BJ (cell line): ENCODE data around the gene RPS19. TPM values are rescaled to one million over a fixed set of nuclear protein-coding genes. Genes with fewer than 3 reads are reported as not detected.

Source experiments
- CTCF ChIA-PET: fragments of 350-600 bp; formaldehyde crosslinking; extraction: SDS; loops from one replicate; lab custom pipeline; 2021; ENCODE audit warnings: antibody characterized with exemption, inconsistent platforms; lab: Yijun Ruan, JAX
- POLR2A ChIA-PET: fragments of 300-600 bp; sonication (Branson Sonifier 250); formaldehyde crosslinking; extraction: SDS; loops from one replicate; lab custom pipeline; 2021; ENCODE audit warnings: antibody characterized with exemption; lab: Charles Lee
- DNase-seq: peaks from one replicate; pipeline ENCODE4 v3.0.0-alpha.2; 2011; ENCODE audit warnings: low read depth
- H3K27me3 ChIP-seq: 2 replicates; pipeline ENCODE4 v1.6.0; 2011; ENCODE audit warnings: low read length; ENCODE audit not compliant: control insufficient read depth, insufficient read depth
- H3K36me3 ChIP-seq: 2 replicates; pipeline ENCODE4 v1.5.1; 2011; ENCODE audit warnings: low read length; ENCODE audit not compliant: control insufficient read depth, insufficient read depth
- H3K4me3 ChIP-seq: 2 replicates; pipeline ENCODE4 v1.5.1; 2011; ENCODE audit warnings: low read depth, mild to moderate bottlenecking, control low read depth, low read length
- polyA plus RNA-seq: library from polyadenylated mRNA; depleted of rRNA; stranded (reverse); fragments of >200 nt; gene quantifications from 2 replicates; pipeline ENCODE4 v1.2.3, GENCODE V29; 2011
- TF ChIP-seq, protein P1 (sequence below): IDR thresholded peaks from 2 replicates; pipeline ENCODE4 v1.5.1; 2011; ENCODE audit warnings: low read depth, mild to moderate bottlenecking, control low read depth, inconsistent platforms, low read length, moderate library complexity; ENCODE audit not compliant: insufficient read depth

The RPS19 gene
- polyA plus RNA-seq, 1 experiment: 1,209 TPM

DNA sequence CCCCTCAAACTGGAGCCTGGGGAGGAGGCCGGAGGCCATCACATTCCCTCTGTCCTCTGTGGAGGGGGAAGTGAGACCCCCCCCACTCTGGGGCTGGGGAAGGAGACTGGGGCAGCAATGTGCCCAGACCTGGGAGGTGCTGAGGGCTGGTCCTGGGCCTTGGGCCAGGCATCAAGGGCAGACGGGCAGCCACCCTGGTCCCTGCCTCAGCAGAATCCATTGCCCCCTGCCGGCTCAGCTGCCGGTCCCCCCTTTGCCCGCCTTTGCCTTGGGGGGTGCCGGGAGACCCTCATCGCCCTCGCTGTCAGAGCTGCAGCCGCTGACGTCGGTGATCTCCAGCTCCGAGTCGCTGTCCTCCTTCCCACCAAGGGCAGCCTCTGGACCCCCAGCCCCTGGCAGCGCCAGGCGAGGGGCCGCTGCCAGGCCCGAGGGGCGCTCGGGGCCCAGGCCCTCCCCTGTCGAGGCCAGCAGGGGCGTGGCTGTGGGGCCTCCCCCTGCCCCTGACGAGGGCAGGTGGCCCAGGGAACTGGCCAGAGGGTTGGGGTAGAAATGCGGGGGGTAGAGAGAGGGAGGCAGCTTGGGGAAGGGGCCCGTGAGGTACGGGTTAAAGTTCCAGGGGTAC is 48.0 kb downstream of the RPS19 start:
- no peak for DNase-seq
- POLR2A ChIA-PET: no interaction called here
- TF ChIP-seq, protein P1, sequence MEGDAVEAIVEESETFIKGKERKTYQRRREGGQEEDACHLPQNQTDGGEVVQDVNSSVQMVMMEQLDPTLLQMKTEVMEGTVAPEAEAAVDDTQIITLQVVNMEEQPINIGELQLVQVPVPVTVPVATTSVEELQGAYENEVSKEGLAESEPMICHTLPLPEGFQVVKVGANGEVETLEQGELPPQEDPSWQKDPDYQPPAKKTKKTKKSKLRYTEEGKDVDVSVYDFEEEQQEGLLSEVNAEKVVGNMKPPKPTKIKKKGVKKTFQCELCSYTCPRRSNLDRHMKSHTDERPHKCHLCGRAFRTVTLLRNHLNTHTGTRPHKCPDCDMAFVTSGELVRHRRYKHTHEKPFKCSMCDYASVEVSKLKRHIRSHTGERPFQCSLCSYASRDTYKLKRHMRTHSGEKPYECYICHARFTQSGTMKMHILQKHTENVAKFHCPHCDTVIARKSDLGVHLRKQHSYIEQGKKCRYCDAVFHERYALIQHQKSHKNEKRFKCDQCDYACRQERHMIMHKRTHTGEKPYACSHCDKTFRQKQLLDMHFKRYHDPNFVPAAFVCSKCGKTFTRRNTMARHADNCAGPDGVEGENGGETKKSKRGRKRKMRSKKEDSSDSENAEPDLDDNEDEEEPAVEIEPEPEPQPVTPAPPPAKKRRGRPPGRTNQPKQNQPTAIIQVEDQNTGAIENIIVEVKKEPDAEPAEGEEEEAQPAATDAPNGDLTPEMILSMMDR: no peak
- Histone ChIP-seq H3K36me3 (peaks cover 22% of the 10 kb centered on the region), H3K27me3 (peaks cover 14% of the 10 kb centered on the region), H3K4me3 (no peak overlapping the region)
- CTCF ChIA-PET: interaction anchor here (1.0 to 1.4 kb wide), 2 partner anchors 21 to 26 kb away, joined by 3 to 4 read pairs; no protein-coding TSS in a partner anchor

DNA sequence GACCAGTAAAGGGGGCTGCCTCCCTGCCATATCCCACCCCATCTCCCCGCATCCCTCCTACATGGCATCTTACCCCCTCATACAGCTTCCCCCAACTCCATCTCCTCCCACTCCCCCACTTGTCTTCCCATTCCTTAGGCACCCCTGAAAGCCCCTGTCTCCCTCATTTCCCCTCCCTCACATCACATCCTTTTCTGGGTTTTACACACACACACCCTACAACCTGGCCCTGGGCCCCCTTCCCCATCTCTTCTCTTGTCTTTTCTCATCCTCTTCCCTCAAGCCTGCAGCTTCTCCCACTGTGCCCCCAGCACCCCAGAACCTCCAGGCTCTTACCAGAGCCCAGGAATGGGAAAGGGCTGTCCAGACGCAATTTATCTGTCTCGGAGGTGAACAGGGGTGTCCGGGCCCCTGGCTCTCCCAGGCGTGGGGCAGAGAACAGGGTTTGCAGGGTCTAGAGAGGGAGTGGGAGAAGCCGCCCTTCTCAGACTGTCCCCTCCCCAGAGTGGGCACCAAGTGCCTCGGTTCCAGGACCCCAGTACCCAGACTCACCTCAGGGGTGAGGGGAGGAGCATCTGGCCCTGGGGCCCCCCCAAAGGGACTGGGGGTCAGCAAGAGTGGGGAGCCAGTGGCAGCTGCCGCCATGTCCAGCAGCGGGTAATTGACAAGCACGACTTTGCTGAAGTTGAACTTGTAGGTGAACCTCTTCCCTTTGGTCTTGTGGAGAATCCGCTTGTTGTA is 48.8 kb downstream of the RPS19 start:
- no peak overlapping the region for H3K4me3 ChIP-seq
- CTCF ChIA-PET: interaction anchor here (1.0 to 1.4 kb wide), 2 partner anchors 22 to 25 kb away, joined by 3 to 4 read pairs; no protein-coding TSS in a partner anchor
- TF ChIP-seq, protein P1: no peak
- peaks cover 19% of the 10 kb centered on the region for H3K27me3 ChIP-seq
- POLR2A ChIA-PET: no interaction called here
- no peak for DNase-seq
- peaks cover 17% of the 10 kb centered on the region for H3K36me3 ChIP-seq

DNA sequence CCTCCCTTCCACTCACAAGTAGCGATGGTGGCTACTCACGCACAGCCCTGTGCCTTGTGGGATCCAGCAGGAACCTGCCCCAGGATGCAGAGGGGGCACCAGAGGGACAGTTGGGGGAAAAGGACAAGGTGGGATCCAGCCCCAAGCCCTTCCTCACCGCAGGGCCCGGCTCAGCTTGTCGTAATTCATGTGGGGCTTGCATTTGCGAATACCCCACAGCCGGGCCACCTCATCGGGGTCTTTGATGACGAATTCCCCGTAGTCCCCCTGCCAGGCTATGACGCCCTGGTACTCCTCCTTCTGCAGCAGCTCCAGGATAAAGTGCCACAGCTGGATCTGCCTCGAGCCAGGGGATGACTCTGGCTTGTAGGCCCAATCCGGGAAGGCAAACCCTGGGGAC is 49.7 kb downstream of the RPS19 start:
- ChIA-PET CTCF (no interaction called here), POLR2A (no interaction called here)
- DNase-seq: no peak
- Histone ChIP-seq H3K4me3 (no peak overlapping the region), H3K36me3 (peaks cover 9% of the 10 kb centered on the region), H3K27me3 (peaks cover 23% of the 10 kb centered on the region)
- TF ChIP-seq, protein P1: no peak

DNA sequence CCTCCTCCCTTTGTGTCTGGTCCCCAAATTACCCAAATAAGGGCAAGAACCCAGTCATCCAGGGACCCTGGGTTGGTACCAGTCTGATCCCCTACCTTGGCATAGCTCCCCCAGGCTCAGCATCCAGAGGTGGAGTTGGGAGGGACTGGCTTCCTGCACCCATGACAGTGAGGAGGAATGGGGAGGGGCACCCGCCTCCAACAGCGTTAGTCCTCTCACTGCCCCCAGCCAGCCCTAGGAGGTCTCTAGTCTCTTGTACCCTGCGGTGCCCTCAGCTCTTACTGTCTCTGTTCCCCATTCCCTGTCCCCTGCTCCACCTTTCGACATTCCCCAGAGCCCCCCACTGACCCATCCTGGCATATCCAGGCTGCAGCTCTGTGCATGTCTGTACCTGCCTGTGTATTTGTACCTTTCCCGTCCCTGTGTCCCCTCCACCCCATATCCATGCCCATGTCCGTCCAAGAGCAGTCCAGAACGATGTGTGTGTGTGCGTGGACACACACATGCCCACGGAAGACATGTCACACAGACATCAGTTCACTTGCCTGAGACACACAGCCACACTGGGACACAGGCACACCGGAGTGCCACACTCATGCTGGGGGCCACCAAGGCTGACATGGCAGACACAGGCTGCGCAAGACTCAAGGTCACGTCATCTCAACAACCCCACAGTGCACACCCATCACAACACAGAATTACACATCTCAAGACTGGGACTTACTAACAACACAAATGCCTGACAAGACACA is 50.4 kb downstream of the RPS19 start:
- no peak for DNase-seq
- POLR2A ChIA-PET: no interaction called here
- CTCF ChIA-PET: no interaction called here
- TF ChIP-seq, protein P1: no peak
- peaks cover 3% of the 10 kb centered on the region for H3K36me3 ChIP-seq
- no peak overlapping the region for H3K4me3 ChIP-seq
- peaks cover 26% of the 10 kb centered on the region for H3K27me3 ChIP-seq
